Ecto neural progenitor cell (in vitro differentiated cells): ENCODE results near the gene METTL6.
"Not testable (repeated sequence)": the region's sequence is repeated elsewhere in the genome, so short reads cannot be mapped to it uniquely, and the experiment has no call there.

ENCODE experiments used
- DNase-seq: peaks from one replicate; pipeline ENCODE4 v3.0.0-alpha.2; 2018; ENCODE audit warnings: low spot score

Gene METTL6

DNA sequence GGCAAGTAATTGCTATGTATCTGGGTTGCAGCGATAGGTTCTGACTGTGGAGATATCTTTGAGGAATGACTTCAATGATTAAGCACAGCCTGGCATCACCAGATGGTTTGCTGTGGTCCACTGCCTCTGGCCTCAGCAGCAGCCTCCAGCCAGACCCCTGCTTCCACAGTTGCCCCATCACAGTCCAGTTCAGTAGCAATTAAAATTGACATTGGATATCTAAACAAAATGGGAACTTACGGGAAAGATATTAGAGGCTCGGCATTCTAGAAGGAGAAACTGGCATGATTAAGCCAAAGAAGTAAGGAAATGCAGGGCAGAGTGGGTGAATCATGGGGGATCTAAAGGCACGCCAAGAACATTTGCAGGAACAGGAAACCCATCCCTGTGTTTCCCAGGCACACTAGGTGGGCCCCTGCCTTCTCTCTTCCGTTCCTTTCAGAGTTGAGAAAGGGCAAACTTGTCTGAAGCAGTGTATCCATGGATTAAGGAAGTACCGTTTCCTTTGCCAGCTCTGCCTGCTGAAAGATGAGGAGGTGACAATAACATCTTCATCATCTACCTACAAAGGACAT is 58.7 kb downstream of the METTL6 start:
- no peak for DNase-seq

DNA sequence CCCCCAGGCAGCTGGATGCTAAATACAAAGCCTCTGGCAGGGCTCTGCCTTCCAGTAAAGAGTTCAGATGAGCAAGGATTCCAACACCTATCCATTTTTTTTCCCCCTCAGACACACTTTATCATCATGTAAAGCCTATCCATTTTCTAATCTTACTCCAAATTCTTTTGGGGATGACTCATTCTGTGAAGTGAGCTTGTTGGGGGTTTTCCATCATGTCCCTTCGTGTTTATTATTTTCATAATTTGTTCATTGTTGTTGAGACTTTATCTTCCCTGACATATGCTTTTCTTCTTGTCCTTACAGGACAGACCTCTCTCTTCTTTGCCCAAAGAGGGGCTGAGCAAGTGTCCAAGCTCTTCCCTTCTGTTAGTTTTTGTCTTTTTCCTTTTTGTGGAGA is 60.3 kb downstream of the METTL6 start:
- no peak for DNase-seq

DNA sequence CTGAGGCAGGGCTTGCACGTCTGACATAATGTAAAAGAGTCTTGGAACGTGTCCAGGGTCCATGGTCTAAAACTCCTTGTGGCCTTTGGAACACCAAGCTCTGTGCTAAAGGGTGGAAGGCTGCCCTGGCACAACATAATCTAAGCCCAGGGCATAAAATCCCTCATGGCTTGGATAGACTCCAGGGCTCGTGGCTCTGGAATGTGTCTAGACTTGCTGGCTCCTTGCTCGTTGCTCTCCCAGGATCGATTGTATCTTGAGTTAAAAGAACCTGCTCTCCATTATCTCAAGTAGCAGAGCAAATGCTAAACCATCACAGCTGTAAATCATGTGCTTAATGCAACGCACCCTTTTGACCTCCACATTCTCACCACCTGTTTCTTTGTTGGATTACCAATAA is 63.3 kb downstream of the METTL6 start:
- not testable (repeated sequence) for DNase-seq

DNA sequence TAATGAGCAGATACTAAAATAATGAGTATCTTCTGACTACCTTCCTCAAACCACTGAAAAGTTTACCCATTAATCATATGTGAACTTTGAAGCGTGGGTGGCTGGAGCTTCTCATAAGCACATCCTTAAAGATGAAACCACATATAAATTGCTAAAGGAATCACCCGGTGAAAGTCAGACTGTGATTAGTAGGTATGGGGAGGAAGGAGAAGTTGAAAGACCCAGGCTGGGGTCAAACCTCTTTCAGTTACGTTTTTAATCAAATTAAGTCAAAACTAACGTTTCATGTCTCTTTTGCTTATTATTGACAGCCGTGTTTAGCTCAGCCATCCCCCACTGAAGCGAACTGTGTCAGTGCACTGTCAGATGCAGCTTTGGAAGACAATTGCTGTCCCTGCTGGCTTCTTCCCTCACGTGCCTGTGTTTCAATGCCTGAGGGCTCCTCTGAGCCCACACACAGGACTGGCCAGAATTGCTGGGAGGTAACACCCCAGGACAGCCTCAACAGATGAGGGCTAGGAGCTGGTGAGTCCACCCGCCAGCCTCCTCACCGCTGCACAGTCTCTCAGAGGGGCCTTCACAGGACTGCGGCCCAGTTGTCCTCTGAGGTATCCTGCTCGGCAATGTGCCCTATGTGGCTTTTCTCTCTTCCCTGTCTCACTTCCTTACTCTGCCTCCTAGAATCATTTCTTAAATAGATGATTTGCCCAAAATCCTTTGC is 65.7 kb downstream of the METTL6 start:
- peak; percentile 58 for DNase-seq

DNA sequence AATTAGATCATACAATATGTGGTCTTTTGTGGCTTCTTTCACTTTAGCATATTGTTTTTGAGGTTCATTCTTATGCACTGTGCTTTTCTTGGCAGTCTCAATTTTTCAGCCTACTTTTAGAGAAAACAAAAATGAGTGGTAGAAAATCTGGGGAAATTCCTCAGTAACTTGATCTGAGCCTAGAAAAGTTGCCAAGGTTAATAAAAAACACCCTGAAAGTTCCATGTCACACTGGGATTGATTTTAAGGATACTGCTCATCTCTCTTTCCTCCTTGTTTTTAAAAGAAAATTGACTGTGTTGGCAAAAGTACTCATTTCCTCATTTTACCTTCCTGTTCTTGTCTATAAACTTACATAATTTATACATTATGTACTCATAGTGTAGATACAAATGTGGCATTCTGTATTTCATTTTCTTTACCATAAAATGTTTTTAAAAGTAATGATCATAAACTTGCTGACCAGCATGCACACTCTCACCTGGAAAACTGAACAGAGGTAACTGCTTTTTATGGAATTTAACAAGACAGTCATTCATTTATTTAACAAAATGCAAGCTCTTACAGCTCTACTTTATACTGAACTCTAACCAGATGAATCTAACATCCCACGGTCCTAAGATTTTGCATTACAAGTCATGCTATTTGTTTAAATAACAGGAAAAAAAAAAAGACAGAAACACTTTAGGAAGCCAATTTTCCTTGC is 66.4 kb downstream of the METTL6 start:
- DNase-seq = no peak
